Natural killer cell (primary cell): ENCODE data around the gene EEIG1. TPM values are rescaled to one million over a fixed set of nuclear protein-coding genes. Genes with fewer than 3 reads are reported as not detected.

Experiments
- ATAC-seq, 3 donors: fragments of 150-1000 bp in 2 of 3; fragments of 200-7000 bp in 1 of 3; cut with Tn5 transposase; 1 replicate in 1 of 3; 2 replicates in 2 of 3; pipeline ENCODE4 v1.10.0; 2021; ENCODE audit warnings: mild to moderate bottlenecking in 2 of 3, moderate library complexity in 2 of 3
- DNase-seq, 2 donors: peaks; one replicate each; pipeline versions ENCODE4 v3.0.0 to v3.0.0-alpha.2; 2013 to 2021; ENCODE audit warnings: mixed read lengths in 1 of 2
- H3K27ac ChIP-seq: one replicate; pipeline ENCODE4 v1.5.1; 2013; ENCODE audit warnings: mild to moderate bottlenecking, low read length
- H3K27me3 ChIP-seq: one replicate; pipeline ENCODE4 v1.6.1; 2013; ENCODE audit warnings: low read length; ENCODE audit not compliant: control insufficient read depth, insufficient read depth
- H3K36me3 ChIP-seq: one replicate; pipeline ENCODE4 v1.6.1; 2013; ENCODE audit warnings: low read length; ENCODE audit not compliant: control insufficient read depth, insufficient read depth
- H3K4me1 ChIP-seq: one replicate; pipeline ENCODE4 v1.6.1; 2013; ENCODE audit warnings: low read length; ENCODE audit not compliant: control insufficient read depth, insufficient read depth
- H3K4me3 ChIP-seq: one replicate; pipeline ENCODE4 v1.5.1; 2013; ENCODE audit warnings: low read length
- H3K9me3 ChIP-seq: one replicate; pipeline ENCODE4 v1.6.1; 2013; ENCODE audit warnings: low read length; ENCODE audit not compliant: control insufficient read depth, insufficient read depth
- H3K27ac Mint-ChIP-seq, 2 donors: one replicate each; pipeline ENCODE4 v1.8.0; 2022; ENCODE audit warnings: mild to moderate bottlenecking in 2 of 2, mixed read lengths in 2 of 2, moderate library complexity in 1 of 2
- H3K27me3 Mint-ChIP-seq, 2 donors: one replicate each; pipeline ENCODE4 v1.8.0; 2022; ENCODE audit warnings: low read depth in 2 of 2, mixed read lengths in 2 of 2
- H3K36me3 Mint-ChIP-seq: one replicate; pipeline ENCODE4 v1.8.0; 2022; ENCODE audit warnings: mixed read lengths
- H3K4me1 Mint-ChIP-seq, 2 donors: one replicate each; pipeline ENCODE4 v1.8.0; 2022; ENCODE audit warnings: mixed read lengths in 2 of 2
- H3K4me3 Mint-ChIP-seq: one replicate; pipeline ENCODE4 v1.8.0; 2022; ENCODE audit warnings: mild to moderate bottlenecking, moderate library complexity, mixed read lengths
- H3K9me3 Mint-ChIP-seq, 2 donors: one replicate each; pipeline ENCODE4 v1.8.0; 2022; ENCODE audit warnings: mixed read lengths in 2 of 2
- CTCF ChIP-seq: fragments of 200-600 bp; IDR thresholded peaks from one replicate; pipeline ENCODE4 v1.8.0; 2022; ENCODE audit warnings: antibody characterized with exemption
- WGBS: methylation state at CpG from one replicate; pipeline ENCODE4 v1.1.7; 2013; ENCODE audit warnings: missing lambda C conversion rate; ENCODE audit not compliant: insufficient coverage; 5-methylcytosine and 5-hydroxymethylcytosine counted together
- intact Hi-C: fragments of 100-400 bp; cut with micrococcal nuclease; formaldehyde crosslinking; loops from one replicate; pipeline ENCODE4 v1.14.2; 2022
- total RNA-seq, 4 donors: library from RNA; stranded (reverse); fragments of 120-200 nt in 1 of 4; gene quantifications; one replicate each; pipeline versions ENCODE4 v1.2.3 to v1.2.4, GENCODE V29; 2013 to 2022

Gene EEIG1
- total RNA-seq, 3 donors from 2014 or later (not counting 1 experiment from before 2014, with no cell fraction given): 10.3 to 36.0 (median 28.2) TPM

GRCh38 chr9:127979015-127979332, 1.8 kb downstream of the EEIG1 start:
- TF ChIP-seq CTCF: no peak
- Mint-ChIP-seq H3K27me3 (no peaks in the 10 kb centered on the region), H3K4me1 (peaks cover 5 to 30% of the 10 kb centered on the region in 2 donors), H3K4me3 (peak overlapping the region; percentile 86), H3K27ac (no peak overlapping the region), H3K9me3 (no peaks in the 10 kb centered on the region), H3K36me3 (no peaks in the 10 kb centered on the region)
- whole genome bisulfite sequencing: 77% methylated on average over 5 of the region's 5 CpGs
- intact Hi-C loops: no loop called here
- DNase-seq (no peak), ATAC-seq (no peak)
- Histone ChIP-seq H3K27ac (peak overlapping the region; percentile 62), H3K4me1 (peaks cover 89% of the 10 kb centered on the region), H3K9me3 (no peaks in the 10 kb centered on the region), H3K27me3 (no peaks in the 10 kb centered on the region), H3K36me3 (peaks cover 2% of the 10 kb centered on the region), H3K4me3 (peak overlapping the region; percentile 60)

- 69% methylated on average over 12 of the region's 12 CpGs for WGBS
- Mint-ChIP-seq H3K27me3 (no peaks in the 10 kb centered on the region), H3K27ac (no peak overlapping the region), H3K4me1 (peaks cover 5 to 30% of the 10 kb centered on the region in 2 donors), H3K36me3 (no peaks in the 10 kb centered on the region), H3K9me3 (no peaks in the 10 kb centered on the region), H3K4me3 (peak overlapping the region; percentile 9)
- Histone ChIP-seq H3K4me3 (peak overlapping the region; percentile 60), H3K4me1 (peaks cover 90% of the 10 kb centered on the region), H3K27ac (peak overlapping the region; percentile 28), H3K9me3 (no peaks in the 10 kb centered on the region), H3K27me3 (no peaks in the 10 kb centered on the region), H3K36me3 (peaks cover 2% of the 10 kb centered on the region)
- ATAC-seq: no peak
- intact Hi-C loops: no loop called here
- peak in 1 of 2 donors; percentile 30 for DNase-seq
- no peak for TF ChIP-seq CTCF
Measured at GRCh38 chr9:127977884-127978647, 2.7 kb downstream of the EEIG1 start.

- DNase-seq (peak in 1 of 2 donors; percentile 38), ATAC-seq (no peak)
- Mint-ChIP-seq H3K27ac (no peak overlapping the region), H3K36me3 (no peaks in the 10 kb centered on the region), H3K27me3 (no peaks in the 10 kb centered on the region), H3K4me1 (peaks cover 8 to 32% of the 10 kb centered on the region in 2 donors), H3K4me3 (no peak overlapping the region), H3K9me3 (no peaks in the 10 kb centered on the region)
- peaks cover 2% of the 10 kb centered on the region for H3K36me3 ChIP-seq
- H3K27me3 ChIP-seq: no peaks in the 10 kb centered on the region
- H3K4me3 ChIP-seq: peak overlapping the region; percentile 60
- H3K27ac ChIP-seq: peak overlapping the region; percentile 28
- WGBS: 73% methylated on average over 7 of the region's 7 CpGs
- H3K4me1 ChIP-seq: peaks cover 90% of the 10 kb centered on the region
- TF ChIP-seq CTCF: no peak
- no peaks in the 10 kb centered on the region for H3K9me3 ChIP-seq
- intact Hi-C loops: no loop called here
Measured at GRCh38 chr9:127977009-127977883, 3.5 kb downstream of the EEIG1 start.
